HFFc6 (cell line): ENCODE data around the gene TNKS1BP1. TPM values are rescaled to one million over a fixed set of nuclear protein-coding genes. Genes with fewer than 3 reads are reported as not detected.

Experiments used
- DNase-seq: peaks from one replicate; pipeline ENCODE4 v3.0.0-alpha.2; 2018
- H3K27ac Mint-ChIP-seq: 2 replicates; pipeline ENCODE4 v1.8.0; 2020; ENCODE audit warnings: mild to moderate bottlenecking, mixed read lengths
- H3K27me3 Mint-ChIP-seq: 2 replicates; pipeline ENCODE4 v1.8.0; 2021; ENCODE audit warnings: mild to moderate bottlenecking, moderate library complexity, mixed read lengths; ENCODE audit not compliant: insufficient read depth
- H3K36me3 Mint-ChIP-seq: 2 replicates; pipeline ENCODE4 v1.8.0; 2021; ENCODE audit warnings: low read depth, mixed read lengths
- H3K4me1 Mint-ChIP-seq: 2 replicates; pipeline ENCODE4 v1.8.0; 2020; ENCODE audit warnings: low read depth, mixed read lengths
- H3K4me3 Mint-ChIP-seq: 2 replicates; pipeline ENCODE4 v1.8.0; 2020; ENCODE audit warnings: mild to moderate bottlenecking, moderate library complexity, mixed read lengths
- H3K9me3 Mint-ChIP-seq: 2 replicates; pipeline ENCODE4 v1.8.0; 2020; ENCODE audit warnings: mild to moderate bottlenecking, mixed read lengths
- CTCF ChIP-seq: fragments of 200-600 bp; sonication (generic); IDR thresholded peaks from 2 replicates; pipeline ENCODE4 v1.5.0; 2021; ENCODE audit warnings: antibody characterized with exemption, mild to moderate bottlenecking
- total RNA-seq, 6 experiments: library from RNA; stranded (reverse); fragmentation: NEBNext Ultra II Directional; extraction: Animal tissue kit (Norgen Biotek cat#: 25700); gene quantifications; 2 replicates in 1 of 6; 3 replicates in 5 of 6; pipeline ENCODE4 v1.2.3, GENCODE V29; 2021

Gene TNKS1BP1
- total RNA-seq, 6 experiments from 2014 or later = 118 to 134 (median 123) TPM

GRCh38 chr11:57312511-57313021 lies 12.2 kb downstream of the TNKS1BP1 start:
- Mint-ChIP-seq H3K27ac (peak overlapping the region; percentile 92), H3K4me3 (peak overlapping the region; percentile 77), H3K27me3 (peaks cover 4% of the 10 kb centered on the region; the same call in 1 of the 2 replicates), H3K9me3 (no peaks in the 10 kb centered on the region), H3K36me3 (peaks cover 24% of the 10 kb centered on the region), H3K4me1 (peaks cover 47% of the 10 kb centered on the region)
- no peak for TF ChIP-seq CTCF
- no peak for DNase-seq

- TF ChIP-seq CTCF = no peak
- peaks cover 59% of the 10 kb centered on the region for H3K4me1 Mint-ChIP-seq
- peak overlapping the region; percentile 88 for H3K4me3 Mint-ChIP-seq
- H3K27me3 Mint-ChIP-seq = peaks cover 4% of the 10 kb centered on the region; the same call in 1 of the 2 replicates
- peaks cover 29% of the 10 kb centered on the region for H3K36me3 Mint-ChIP-seq
- peak overlapping the region; percentile 92 for H3K27ac Mint-ChIP-seq
- no peaks in the 10 kb centered on the region for H3K9me3 Mint-ChIP-seq
- peak; percentile 96 for DNase-seq
These were observed 13.4 kb downstream of the TNKS1BP1 start for GRCh38 chr11:57311109-57311936.

GRCh38 chr11:57310630-57311086 lies 14.1 kb downstream of the TNKS1BP1 start:
- peak; percentile 13 for DNase-seq
- peaks cover 5% of the 10 kb centered on the region; the same call in 1 of the 2 replicates for H3K27me3 Mint-ChIP-seq
- peak overlapping the region; percentile 88 for H3K4me3 Mint-ChIP-seq
- H3K27ac Mint-ChIP-seq = peak overlapping the region; percentile 92
- no peaks in the 10 kb centered on the region for H3K9me3 Mint-ChIP-seq
- H3K36me3 Mint-ChIP-seq = peaks cover 29% of the 10 kb centered on the region
- H3K4me1 Mint-ChIP-seq = peaks cover 60% of the 10 kb centered on the region
- no peak for TF ChIP-seq CTCF

GRCh38 chr11:57310091-57310490 lies 14.7 kb downstream of the TNKS1BP1 start:
- Mint-ChIP-seq H3K4me1 (peaks cover 65% of the 10 kb centered on the region), H3K4me3 (peak overlapping the region; percentile 88), H3K27ac (peak overlapping the region; percentile 92), H3K27me3 (peaks cover 5% of the 10 kb centered on the region; the same call in 1 of the 2 replicates), H3K9me3 (no peaks in the 10 kb centered on the region), H3K36me3 (peaks cover 29% of the 10 kb centered on the region)
- no peak for DNase-seq
- no peak for TF ChIP-seq CTCF

GRCh38 chr11:57309106-57310059 lies 15.4 kb downstream of the TNKS1BP1 start:
- peaks cover 5% of the 10 kb centered on the region; the same call in 1 of the 2 replicates for H3K27me3 Mint-ChIP-seq
- DNase-seq = no peak
- no peak for TF ChIP-seq CTCF
- peaks cover 73% of the 10 kb centered on the region for H3K4me1 Mint-ChIP-seq
- H3K4me3 Mint-ChIP-seq = peak overlapping the region; percentile 46
- peak overlapping the region; percentile 92 for H3K27ac Mint-ChIP-seq
- H3K9me3 Mint-ChIP-seq = no peaks in the 10 kb centered on the region
- H3K36me3 Mint-ChIP-seq = peaks cover 29% of the 10 kb centered on the region
